IPS DF 6.9 (cell line): Measurements from ENCODE around the gene SRGAP2B.
"Not testable (repeated sequence)": the region's sequence is repeated elsewhere in the genome, so short reads cannot be mapped to it uniquely, and the experiment has no call there.

Experiments
- DNase-seq: peaks from one replicate; pipeline ENCODE4 v3.0.0-alpha.2; 2013; ENCODE audit warnings: low read depth, low spot score
- H3K27ac ChIP-seq: one replicate; pipeline ENCODE4 v1.5.1; 2013; ENCODE audit warnings: low read length, control low read depth
- H3K27me3 ChIP-seq: 2 replicates; pipeline ENCODE4 v1.6.1; 2013; ENCODE audit warnings: mild to moderate bottlenecking, low read length; ENCODE audit not compliant: control insufficient read depth, insufficient read depth
- H3K36me3 ChIP-seq: 2 replicates; pipeline ENCODE4 v1.6.1; 2013; ENCODE audit warnings: low read length; ENCODE audit not compliant: control insufficient read depth, insufficient read depth
- H3K4me1 ChIP-seq: 2 replicates; pipeline ENCODE4 v1.6.1; 2013; ENCODE audit warnings: low read length; ENCODE audit not compliant: control insufficient read depth, insufficient read depth
- H3K4me3 ChIP-seq: 2 replicates; pipeline ENCODE4 v1.5.1; 2013; ENCODE audit warnings: mild to moderate bottlenecking, low read length
- H3K9me3 ChIP-seq: 2 replicates; pipeline ENCODE4 v1.6.1; 2013; ENCODE audit warnings: low read length, inconsistent platforms; ENCODE audit not compliant: control insufficient read depth, insufficient read depth
- WGBS: extraction: QIAGEN DNeasy Blood & Tissue Kit; methylation state at CpG from one replicate; pipeline ENCODE4 v1.1.7; 2013; ENCODE audit warnings: mixed read lengths, missing lambda C conversion rate; ENCODE audit not compliant: insufficient read length, insufficient coverage; 5-methylcytosine and 5-hydroxymethylcytosine counted together

SRGAP2B gene

GRCh38 chr1:144992915-144993314, 102.2 kb downstream of the SRGAP2B start:
- H3K9me3 ChIP-seq, H3K36me3 ChIP-seq, H3K4me1 ChIP-seq, DNase-seq, H3K27ac ChIP-seq, H3K27me3 ChIP-seq, H3K4me3 ChIP-seq: not testable (repeated sequence)
- no CpG with 5 or more reads among the region's 1 CpG for WGBS

GRCh38 chr1:144990611-144991010, 104.5 kb downstream of the SRGAP2B start:
- H3K4me3 ChIP-seq, H3K27me3 ChIP-seq, H3K4me1 ChIP-seq, H3K36me3 ChIP-seq, DNase-seq, H3K27ac ChIP-seq, H3K9me3 ChIP-seq: not testable (repeated sequence)
- WGBS, result no CpG with 5 or more reads among the region's 29 CpGs

- WGBS, result no CpG with 5 or more reads among the region's 2 CpGs
- not testable (repeated sequence) for DNase-seq
Observed at GRCh38 chr1:144987131-144987530, 108.0 kb downstream of the SRGAP2B start.

GRCh38 chr1:144986171-144986860, 108.8 kb downstream of the SRGAP2B start:
- H3K27me3 ChIP-seq, H3K4me3 ChIP-seq, DNase-seq, H3K27ac ChIP-seq, H3K36me3 ChIP-seq, H3K4me1 ChIP-seq, H3K9me3 ChIP-seq: not testable (repeated sequence)
- no CpG with 5 or more reads among the region's 7 CpGs for WGBS

More at GRCh38 chr1:144987131-144987530, 108.0 kb downstream of the SRGAP2B start:
- not testable (repeated sequence) for H3K27ac ChIP-seq, H3K9me3 ChIP-seq, H3K27me3 ChIP-seq, H3K4me1 ChIP-seq, H3K4me3 ChIP-seq, H3K36me3 ChIP-seq

- DNase-seq, result not testable (repeated sequence)
- WGBS, result no CpG with 5 or more reads among the region's 7 CpGs
Observed at GRCh38 chr1:144985550-144986170, 109.5 kb downstream of the SRGAP2B start.

GRCh38 chr1:144982802-144983525, 112.2 kb downstream of the SRGAP2B start:
- DNase-seq, H3K36me3 ChIP-seq, H3K27me3 ChIP-seq, H3K9me3 ChIP-seq, H3K4me1 ChIP-seq, H3K27ac ChIP-seq, H3K4me3 ChIP-seq: not testable (repeated sequence)
- no CpG with 5 or more reads among the region's 6 CpGs for WGBS

More at GRCh38 chr1:144985550-144986170, 109.5 kb downstream of the SRGAP2B start:
- H3K27ac ChIP-seq, H3K4me1 ChIP-seq, H3K27me3 ChIP-seq, H3K4me3 ChIP-seq, H3K9me3 ChIP-seq, H3K36me3 ChIP-seq: not testable (repeated sequence)

- H3K27ac ChIP-seq, H3K27me3 ChIP-seq, H3K4me1 ChIP-seq, H3K36me3 ChIP-seq, H3K9me3 ChIP-seq, DNase-seq, H3K4me3 ChIP-seq: not testable (repeated sequence)
- no CpG with 5 or more reads among the region's 4 CpGs for WGBS
Observed at GRCh38 chr1:144981157-144981556, 114.0 kb downstream of the SRGAP2B start.

GRCh38 chr1:144979960-144980595, 115.0 kb downstream of the SRGAP2B start:
- not testable (repeated sequence) for H3K4me3 ChIP-seq, H3K27ac ChIP-seq, H3K4me1 ChIP-seq, H3K27me3 ChIP-seq, H3K9me3 ChIP-seq, H3K36me3 ChIP-seq, DNase-seq
- WGBS, result no CpG with 5 or more reads among the region's 5 CpGs

GRCh38 chr1:144977856-144978255, 117.3 kb downstream of the SRGAP2B start:
- not testable (repeated sequence) for H3K4me1 ChIP-seq, H3K27ac ChIP-seq, H3K27me3 ChIP-seq, DNase-seq, H3K36me3 ChIP-seq, H3K9me3 ChIP-seq, H3K4me3 ChIP-seq
- WGBS, result no CpG with 5 or more reads among the region's 2 CpGs

- not testable (repeated sequence) for H3K27me3 ChIP-seq, H3K36me3 ChIP-seq, H3K4me1 ChIP-seq, DNase-seq, H3K9me3 ChIP-seq, H3K4me3 ChIP-seq, H3K27ac ChIP-seq
- no CpG with 5 or more reads among the region's 3 CpGs for WGBS
Observed at GRCh38 chr1:144971936-144972335, 123.2 kb downstream of the SRGAP2B start.
